K562 (cell line): ENCODE data around the gene HAPSTR1. TPM values are rescaled to one million over a fixed set of nuclear protein-coding genes. Genes with fewer than 3 reads are reported as not detected.
A peak's percentile ranks its signal among the peaks of the same experiment; 100 is the strongest.

Experiments used
- HES1 ChIP-seq: fragments of 450-650 bp; IDR thresholded peaks from 2 replicates; pipeline ENCODE4 v1.6.1; 2016; ENCODE audit warnings: low read depth, mild to moderate bottlenecking, moderate library complexity
- HLTF ChIP-seq: fragments of 450-650 bp; IDR thresholded peaks from 2 replicates; pipeline ENCODE4 v1.6.1; 2016
- HNRNPH1 ChIP-seq: fragments of 200-400 bp; formaldehyde crosslinking; optimal IDR thresholded peaks from 2 replicates; pipeline ENCODE3; 2017; ENCODE audit warnings: low read depth, mild to moderate bottlenecking, low read length, moderate library complexity
- MCM5 ChIP-seq: fragments of 450-650 bp; IDR thresholded peaks from 2 replicates; pipeline ENCODE4 v1.6.1; 2016; ENCODE audit warnings: low read depth
- MECOM ChIP-seq: fragments of 250-450 bp; sonication (Bioruptor Pico); IDR thresholded peaks from 2 replicates; pipeline ENCODE4 v1.8.0; 2022; ENCODE audit warnings: inconsistent platforms
- MIER1 ChIP-seq: fragments of 450-650 bp; IDR thresholded peaks from 2 replicates; pipeline ENCODE4 v1.6.1; 2016; ENCODE audit warnings: antibody characterized with exemption, mild to moderate bottlenecking, low read depth
- MYC ChIP-seq, 2 experiments: fragments of 250-450 bp in 1 of 2; sonication (Bioruptor Pico) in 1 of 2; IDR thresholded peaks; 2 replicates each; pipeline versions ENCODE4 v1.5.1 to v1.6.1; 2012 to 2021; ENCODE audit warnings: low read depth in 2 of 2, borderline replicate concordance in 1 of 2, improper control_type of control experiment in 1 of 2, low read length in 1 of 2, mild to moderate bottlenecking in 1 of 2, moderate library complexity in 1 of 2
- NEUROD1 ChIP-seq: fragments of 150-350 bp; IDR thresholded peaks from 2 replicates; pipeline ENCODE4 v1.6.1; 2014; ENCODE audit warnings: borderline replicate concordance, low read length, low read depth; ENCODE audit not compliant: partially characterized antibody
- NRF1 ChIP-seq, 2 experiments: fragments of 450-650 bp; IDR thresholded peaks in 1 of 2; conservative IDR thresholded peaks in 1 of 2; 2 replicates each; pipeline ENCODE4 v1.6.1; 2014; ENCODE audit warnings: mild to moderate bottlenecking in 2 of 2
- POLR2B ChIP-seq: fragments of 450-650 bp; IDR thresholded peaks from 2 replicates; pipeline ENCODE4 v1.6.1; 2018; ENCODE audit warnings: low read depth; ENCODE audit not compliant: partially characterized antibody
- POLR2G ChIP-seq: fragments of 200-400 bp; formaldehyde crosslinking; IDR thresholded peaks from 2 replicates; pipeline ENCODE4 v1.6.1; 2017; ENCODE audit warnings: low read depth, mild to moderate bottlenecking, antibody characterized with exemption, low read length, moderate library complexity
- POLR2H ChIP-seq: IDR thresholded peaks from 2 replicates; pipeline ENCODE4 v1.6.1; 2016; ENCODE audit warnings: missing genetic modification characterization, low read depth, mild to moderate bottlenecking, control low read depth, missing compliant biosample characterization, moderate library complexity
- RBFOX2 ChIP-seq: fragments of 200-400 bp; formaldehyde crosslinking; IDR thresholded peaks from 2 replicates; pipeline ENCODE4 v1.6.1; 2017; ENCODE audit warnings: low read depth, mild to moderate bottlenecking, low read length, moderate library complexity
- RBM22 ChIP-seq: fragments of 200-400 bp; formaldehyde crosslinking; IDR thresholded peaks from 2 replicates; pipeline ENCODE4 v1.6.1; 2018; ENCODE audit warnings: low read length, low read depth; ENCODE audit not compliant: poor library complexity, severe bottlenecking
- RFX1 ChIP-seq: fragments of 450-650 bp; IDR thresholded peaks from 2 replicates; pipeline ENCODE4 v1.6.1; 2016; ENCODE audit warnings: mild to moderate bottlenecking, moderate library complexity
- RHOXF2B ChIP-seq: fragments of 250-450 bp; sonication (Bioruptor Pico); conservative IDR thresholded peaks from 2 replicates; pipeline ENCODE4 v1.5.1; 2021
- SAFB ChIP-seq: fragments of 200-400 bp; formaldehyde crosslinking; IDR thresholded peaks from 2 replicates; pipeline ENCODE4 v1.6.1; 2017; ENCODE audit warnings: low read depth, low read length, borderline replicate concordance
- SIX5 ChIP-seq, 2 experiments: IDR thresholded peaks; 2 replicates each; pipeline ENCODE4 v1.6.1; 2011; ENCODE audit warnings: low read length in 2 of 2, borderline replicate concordance in 1 of 2, low read depth in 1 of 2, mild to moderate bottlenecking in 1 of 2, moderate library complexity in 1 of 2; ENCODE audit not compliant: insufficient read depth in 1 of 2
- SMAD3 ChIP-seq: fragments of 450-650 bp; formaldehyde crosslinking; conservative IDR thresholded peaks from 2 replicates; pipeline ENCODE4 v1.4.0; 2020; ENCODE audit warnings: mild to moderate bottlenecking
- SRF ChIP-seq, 2 experiments: fragments of 250-450, 450-650 bp in 1 of 2; sonication (Bioruptor Pico) in 1 of 2; sonication (generic) in 1 of 2; formaldehyde crosslinking; IDR thresholded peaks; 2 replicates each; pipeline versions ENCODE4 v1.5.0 to v1.5.1; 2020 to 2022; ENCODE audit warnings: mild to moderate bottlenecking in 1 of 2, missing genetic modification reagents in 1 of 2
- THRAP3 ChIP-seq: fragments of 450-650 bp; IDR thresholded peaks from 2 replicates; pipeline ENCODE4 v1.6.1; 2016; ENCODE audit warnings: mild to moderate bottlenecking, inconsistent platforms, borderline replicate concordance
- TRIM28 ChIP-seq: fragments of 450-650 bp; IDR thresholded peaks from 2 replicates; pipeline ENCODE4 v1.6.1; 2017
- ZEB2 ChIP-seq: fragments of 450-650 bp; IDR thresholded peaks from 2 replicates; pipeline ENCODE4 v1.6.1; 2016
- ZNF277 ChIP-seq: fragments of 250-450 bp; sonication (Bioruptor Pico); IDR thresholded peaks from 2 replicates; pipeline ENCODE4 v1.8.0; 2022; ENCODE audit warnings: inconsistent platforms, mild to moderate bottlenecking, moderate library complexity, borderline replicate concordance
- ZNF280B ChIP-seq: fragments of 250-450 bp; sonication (Bioruptor Pico); IDR thresholded peaks from 2 replicates; pipeline ENCODE4 v1.5.1; 2021; ENCODE audit warnings: mild to moderate bottlenecking
- ZNF324 ChIP-seq: fragments of 250-450 bp; sonication (Bioruptor Pico); IDR thresholded peaks from 2 replicates; pipeline ENCODE4 v1.4.0; 2020; ENCODE audit warnings: mild to moderate bottlenecking
- ZZZ3 ChIP-seq: fragments of 450-650 bp; IDR thresholded peaks from 2 replicates; pipeline ENCODE4 v1.6.1; 2016; ENCODE audit warnings: antibody characterized with exemption, mild to moderate bottlenecking, moderate library complexity
- polyA plus RNA-seq, 8 experiments: library from polyadenylated mRNA; depleted of rRNA in 4 of 8; stranded (reverse) in 5 of 8; unstranded in 3 of 8; fragments of >200 nt; fragmentation: Nextera tagmentation in 2 of 8; fragmentation: Illumina TruSeq in 1 of 8; extraction: Ambion mirVana in 2 of 8; extraction: Trizol in 1 of 8; gene quantifications; 2 replicates each; pipeline versions ENCODE4 v1.2.1 to v1.2.3, GENCODE V29; 2011 to 2014; ENCODE audit warnings: inconsistent platforms in 1 of 8, missing spikeins in 1 of 8
- total RNA-seq, 7 experiments: library from RNA; depleted of rRNA in 6 of 7; stranded (reverse); fragments of >200 nt in 6 of 7; fragmentation: Illumina TruSeq in 2 of 7; extraction: Trizol in 2 of 7; gene quantifications; 2 replicates each; pipeline versions ENCODE4 v1.2.1 to v1.2.3, GENCODE V29; 2011 to 2021; ENCODE audit warnings: low replicate concordance in 1 of 7

HAPSTR1 gene
- total and polyA plus RNA-seq, 9 of the 15 experiments (the other 6 are each of a cell fraction or from before 2014, with no cell fraction given), result 10.8 to 67.9 (median 36.5) TPM

GRCh38 chr16:9053006-9053601 is 38.3 kb upstream of the HAPSTR1 start (continued):
- TF ChIP-seq NEUROD1 (peak; percentile 22), ZNF280B (CRISPR knock-in tag) (no peak), MCM5 (no peak), SIX5 (IDR thresholded peaks at IDR 0.05; ENCODE audit: borderline replicate concordance in 1 of 2, insufficient read depth in 1 of 2, low read depth in 1 of 2, low read length in 2 of 2) (peak; percentile 80 to 88), ZEB2 (peak; percentile 38; the same call in 1 of the 2 replicates), RHOXF2B (peak; percentile 92), HLTF (no peak), RFX1 (no peak), ZNF277 (CRISPR knock-in tag) (no peak), POLR2G (no peak), THRAP3 (no peak), RBM22 (no peak), RBFOX2 (peak; percentile 17; the same call in 1 of the 2 replicates), SAFB (no peak), SMAD3 (CRISPR knock-in tag) (no peak), MIER1 (no peak), NRF1 (conservative IDR thresholded peaks at IDR 0.05 in 1 of 2, IDR thresholded peaks at IDR 0.05 in 1 of 2) (peak; percentile 47 to 52), MECOM (CRISPR knock-in tag) (no peak), SRF (CRISPR knock-in tag; IDR thresholded peaks at IDR 0.05) (0 out of 4 replicates have a peak, but pooled peaks of 1 of the 2 experiments have one; percentile 25), POLR2B (peak; percentile 79), HES1 (no peak), MYC (IDR thresholded peaks at IDR 0.05; ENCODE audit: low read depth, low read length) (no peak), MYC (CRISPR knock-in tag; IDR thresholded peaks at IDR 0.05; ENCODE audit: borderline replicate concordance, low read depth) (no peak), ZZZ3 (no peak), ZNF324 (peak; percentile 43), HNRNPH1 (no peak), TRIM28 (0 out of 2 replicates have a peak, but pooled peaks have one; percentile 16), POLR2H (tag) (0 out of 2 replicates have a peak, but pooled peaks have one; percentile 48)
